GM18502 (cell line): ENCODE data around the gene GFRA1.

Experiments
- ATAC-seq: cut with Tn5 transposase; IDR thresholded peaks from one replicate; pipeline ENCODE4 v1.9.1; 2021; ENCODE audit warnings: mild to moderate bottlenecking; ENCODE audit not compliant: unreplicated experiment, poor library complexity

Gene GFRA1

GRCh38 chr10:116203661-116204060 lies 69.3 kb downstream of the GFRA1 start:
- ATAC-seq, result no peak

GRCh38 chr10:116201670-116202430 lies 71.2 kb downstream of the GFRA1 start:
- no peak for ATAC-seq

GRCh38 chr10:116201011-116201410 lies 72.0 kb downstream of the GFRA1 start:
- no peak for ATAC-seq

- ATAC-seq, result no peak
Measured at GRCh38 chr10:116198676-116199035, 74.3 kb downstream of the GFRA1 start.

GRCh38 chr10:116197946-116198675 lies 74.9 kb downstream of the GFRA1 start:
- no peak for ATAC-seq

- ATAC-seq, result no peak
Measured at GRCh38 chr10:116195583-116195982, 77.4 kb downstream of the GFRA1 start.

- ATAC-seq, result no peak
Measured at GRCh38 chr10:116195039-116195438, 78.0 kb downstream of the GFRA1 start.

- no peak for ATAC-seq
Measured at GRCh38 chr10:116194061-116194460, 78.9 kb downstream of the GFRA1 start.

GRCh38 chr10:116190883-116191282 lies 82.1 kb downstream of the GFRA1 start:
- no peak for ATAC-seq

GRCh38 chr10:116186273-116186672 lies 86.7 kb downstream of the GFRA1 start:
- no peak for ATAC-seq

GRCh38 chr10:116185199-116185867 lies 87.7 kb downstream of the GFRA1 start:
- no peak for ATAC-seq

- ATAC-seq, result no peak
Measured at GRCh38 chr10:116184512-116184794, 88.6 kb downstream of the GFRA1 start.

GRCh38 chr10:116183733-116184511 lies 89.1 kb downstream of the GFRA1 start:
- no peak for ATAC-seq

- ATAC-seq, result no peak
Measured at GRCh38 chr10:116182426-116182825, 90.6 kb downstream of the GFRA1 start.

- no peak for ATAC-seq
Measured at GRCh38 chr10:116178086-116178605, 94.9 kb downstream of the GFRA1 start.

- ATAC-seq, result no peak
Measured at GRCh38 chr10:116175231-116175630, 97.8 kb downstream of the GFRA1 start.

GRCh38 chr10:116171505-116171904 lies 101.5 kb downstream of the GFRA1 start:
- ATAC-seq, result no peak

- ATAC-seq, result no peak
Measured at GRCh38 chr10:116170815-116171250, 102.2 kb downstream of the GFRA1 start.

GRCh38 chr10:116169782-116170445 lies 103.1 kb downstream of the GFRA1 start:
- ATAC-seq, result no peak

- no peak for ATAC-seq
Measured at GRCh38 chr10:116168745-116169144, 104.3 kb downstream of the GFRA1 start.
